Measurements from ENCODE around the gene RHCE.
"Not testable (repeated sequence)": the region's sequence is repeated elsewhere in the genome, so short reads cannot be mapped to it uniquely, and the experiment has no call there.

The RHCE gene

DNA sequence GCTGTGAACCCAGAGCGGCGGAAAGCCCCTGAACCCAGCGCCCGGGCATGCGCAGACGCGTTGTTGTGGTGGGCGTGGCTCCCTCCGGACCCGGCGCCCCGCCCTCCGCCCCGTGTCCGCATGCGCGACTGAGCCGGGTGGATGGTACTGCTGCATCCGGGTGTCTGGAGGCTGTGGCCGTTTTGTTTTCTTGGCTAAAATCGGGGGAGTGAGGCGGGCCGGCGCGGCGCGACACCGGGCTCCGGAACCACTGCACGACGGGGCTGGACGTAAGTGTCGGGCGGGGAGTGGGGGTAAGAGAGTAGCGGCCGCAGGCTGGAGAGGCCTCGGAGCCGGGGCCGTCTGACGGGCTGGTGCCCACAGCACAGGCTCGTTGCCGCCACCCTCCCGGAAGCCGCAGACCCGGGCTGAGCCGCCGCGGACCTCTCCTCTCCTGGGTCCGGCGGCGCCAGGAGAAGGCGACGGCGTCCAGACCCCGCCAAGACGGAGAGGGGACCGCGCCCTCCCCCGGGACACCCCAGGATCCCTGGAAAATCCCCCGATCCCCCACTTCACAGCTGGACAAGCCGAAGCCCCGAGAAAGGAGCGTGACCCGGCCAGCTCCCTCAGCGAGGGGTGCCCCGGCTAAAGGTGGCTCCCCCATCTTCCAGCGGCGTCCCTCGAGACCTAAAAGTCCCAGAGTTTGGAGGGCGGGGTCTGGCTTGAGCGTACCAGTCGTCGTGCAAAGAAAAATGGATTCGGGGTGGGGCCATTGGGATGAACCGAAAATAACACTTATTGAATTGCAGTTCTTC lies 82.2 kb downstream of the RHCE start, which contains the start of gene TMEM50A:
TSS of gene TMEM50A (plus strand) at position 147 of the 794 bp plus-strand sequence. CDS start 2,153 bp downstream, outside the sequence.
- DNase-seq: peak; percentile 87

GRCh38 chr1:25337483-25338187 lies 83.0 kb downstream of the RHCE start:
- not testable (repeated sequence) for DNase-seq

DNA sequence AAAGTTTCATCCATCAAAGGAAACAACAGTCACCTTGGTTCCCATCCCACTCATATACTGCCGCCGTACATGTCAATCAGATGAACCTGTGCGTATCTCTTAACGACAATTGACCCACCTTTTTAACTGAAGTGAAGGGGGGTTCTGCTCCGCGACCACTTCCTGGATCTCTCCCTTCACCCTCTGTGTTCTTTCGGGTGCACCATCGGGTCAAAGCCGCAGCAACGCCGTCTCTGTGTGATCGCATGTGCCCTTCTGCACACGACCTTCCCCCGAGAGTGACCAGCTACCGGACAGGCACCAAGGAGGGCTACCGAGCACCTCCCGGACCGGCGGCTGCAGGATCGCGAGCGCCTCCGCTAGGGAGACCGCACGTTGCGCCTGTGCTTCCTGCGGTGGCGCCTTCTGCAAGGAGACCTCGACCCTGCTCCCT lies 83.7 kb downstream of the RHCE start:
- DNase-seq: not testable (repeated sequence)

DNA sequence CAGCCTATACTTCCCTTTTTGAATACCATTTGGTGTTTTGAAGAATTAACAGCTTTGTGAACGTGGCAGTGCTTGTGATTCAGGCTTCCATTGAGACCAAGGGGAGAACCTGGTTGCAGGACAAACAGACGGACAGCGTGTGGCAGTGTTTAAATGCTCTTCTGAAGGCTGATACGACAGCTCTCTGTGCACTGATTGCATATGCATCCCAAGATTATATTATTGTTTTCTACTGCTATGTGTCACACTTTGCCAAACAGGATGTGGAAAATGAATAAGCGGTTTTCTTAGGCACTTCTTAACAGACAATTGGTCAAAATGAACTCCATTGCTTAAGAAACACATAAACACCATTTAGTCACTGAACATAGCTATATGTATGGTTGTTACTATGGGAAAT lies 90.7 kb downstream of the RHCE start:
- DNase-seq: not testable (repeated sequence)

- DNase-seq: not testable (repeated sequence)
Observed at GRCh38 chr1:25329336-25329735, 91.3 kb downstream of the RHCE start.

DNA sequence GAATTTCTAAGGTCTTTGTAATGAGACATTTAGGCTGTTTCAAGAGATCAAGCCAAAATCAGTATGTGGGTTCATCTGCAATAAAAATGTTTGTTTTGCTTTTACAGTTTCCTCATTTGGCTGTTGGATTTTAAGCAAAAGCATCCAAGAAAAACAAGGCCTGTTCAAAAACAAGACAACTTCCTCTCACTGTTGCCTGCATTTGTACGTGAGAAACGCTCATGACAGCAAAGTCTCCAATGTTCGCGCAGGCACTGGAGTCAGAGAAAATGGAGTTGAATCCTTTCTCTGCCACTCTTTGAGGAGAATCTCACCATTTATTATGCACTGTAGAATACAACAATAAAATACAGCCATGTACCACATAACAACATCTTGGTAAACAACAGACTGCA lies 91.8 kb downstream of the RHCE start:
- DNase-seq: not testable (repeated sequence)

DNA sequence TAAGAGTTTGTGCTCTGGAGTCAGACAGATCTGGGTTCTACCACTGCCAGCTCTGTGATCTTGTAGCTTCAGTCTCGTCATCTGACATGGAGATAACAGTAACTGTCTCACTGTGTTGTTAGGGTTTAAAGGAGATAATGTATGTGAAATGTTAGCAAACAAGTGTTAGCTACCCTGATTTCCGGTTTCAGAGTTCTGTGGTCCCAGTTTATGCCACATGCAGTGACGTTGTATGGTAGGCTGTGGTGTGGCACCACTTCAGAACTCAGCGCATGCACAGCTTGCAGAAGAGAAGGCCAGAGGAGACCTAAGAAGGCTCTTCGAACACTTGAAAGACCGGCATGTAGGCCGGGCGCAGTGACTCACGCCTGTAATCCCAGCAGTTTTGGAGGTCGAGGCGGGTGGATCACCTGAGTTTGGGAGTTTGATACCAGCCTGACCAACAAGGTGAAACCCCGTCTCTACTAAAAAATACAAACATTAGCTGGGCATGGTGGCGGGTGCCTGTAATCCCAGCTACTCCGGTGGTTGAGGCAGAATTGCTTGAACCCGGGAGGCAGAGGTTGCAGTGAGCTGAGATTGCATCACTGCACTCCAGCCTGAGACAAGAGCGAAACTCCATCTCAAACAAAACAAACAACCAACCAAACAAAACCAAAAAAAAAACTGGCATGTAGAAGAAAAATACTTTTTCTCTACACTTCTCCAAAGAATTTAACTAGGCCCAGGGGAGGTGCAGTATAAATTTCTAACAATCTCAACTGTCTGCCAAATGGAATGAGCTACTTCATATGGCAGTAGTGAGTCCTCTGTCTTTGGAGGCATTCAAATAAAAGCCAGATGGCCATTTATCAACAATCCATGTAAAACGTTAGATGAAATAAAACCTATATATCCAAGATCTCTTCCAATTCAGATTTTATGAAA lies 92.5 kb downstream of the RHCE start:
- not testable (repeated sequence) for DNase-seq

DNA sequence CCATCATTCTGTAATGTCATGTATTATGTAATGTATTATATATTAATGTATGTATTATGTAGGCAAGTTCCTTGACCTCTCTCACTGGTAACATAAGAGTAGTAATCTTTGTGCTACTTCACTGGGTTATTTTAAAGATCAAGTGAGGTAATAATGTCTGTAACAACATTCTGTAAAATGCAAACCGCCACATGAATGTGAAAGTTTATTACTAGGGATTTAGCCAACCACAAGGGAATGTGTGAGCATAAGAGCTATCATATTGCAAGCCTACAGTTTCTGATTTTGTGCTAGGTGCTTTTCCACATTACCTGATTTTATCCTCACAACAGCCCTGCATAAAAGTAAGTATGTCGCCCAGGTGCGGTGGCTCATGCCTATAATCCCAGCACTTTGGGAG lies 96.2 kb downstream of the RHCE start:
- DNase-seq: not testable (repeated sequence)

DNA sequence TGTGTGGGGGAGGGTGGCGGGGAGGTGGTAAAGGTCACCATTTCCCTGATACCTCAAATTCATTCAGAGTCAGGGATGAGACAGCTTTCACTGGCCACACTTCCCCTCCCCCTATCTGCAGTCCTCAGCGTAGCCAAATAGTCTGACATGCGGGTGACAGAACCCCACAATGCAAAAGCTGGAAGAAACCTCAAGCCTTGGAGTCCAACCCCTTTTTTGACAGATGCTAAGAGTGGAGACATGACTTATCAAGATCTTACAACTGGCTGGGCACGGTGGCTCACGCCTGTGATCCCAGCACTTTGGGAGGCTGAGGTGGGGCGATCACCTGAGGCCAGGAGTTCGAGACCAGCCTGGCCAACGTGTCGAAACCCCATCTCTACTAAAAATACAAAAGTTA lies 98.5 kb downstream of the RHCE start:
- not testable (repeated sequence) for DNase-seq

GRCh38 chr1:25320314-25320938 lies 100.2 kb downstream of the RHCE start:
- not testable (repeated sequence) for DNase-seq

- not testable (repeated sequence) for DNase-seq
Observed at GRCh38 chr1:25312806-25313470, 107.7 kb downstream of the RHCE start.
